ENCODE measurements around the gene OSGEP. TPM values are rescaled to one million over a fixed set of nuclear protein-coding genes. Genes with fewer than 3 reads are reported as not detected.
A peak's percentile ranks its signal among the peaks of the same experiment; 100 is the strongest.

OSGEP gene
- total and polyA plus RNA-seq, 8 donors: 29.0 to 90.1 (median 79.3) TPM

GRCh38 chr14:20468764-20469241 is 14.2 kb upstream of the OSGEP start:
- H3K27ac ChIP-seq: peak overlapping the region; percentile 83 to 92
- H3K36me3 ChIP-seq: peaks cover 0 to 21% of the 10 kb centered on the region in 2 donors
- no peaks in the 10 kb centered on the region for H3K9me3 ChIP-seq
- H3K27me3 ChIP-seq: no peaks in the 10 kb centered on the region
- ATAC-seq: peak; percentile 1
- peak overlapping the region; percentile 61 to 76 for H3K4me3 ChIP-seq
- DNase-seq: peak in 2 of 4 donors; percentile 26 to 85
- TF ChIP-seq, protein P1, sequence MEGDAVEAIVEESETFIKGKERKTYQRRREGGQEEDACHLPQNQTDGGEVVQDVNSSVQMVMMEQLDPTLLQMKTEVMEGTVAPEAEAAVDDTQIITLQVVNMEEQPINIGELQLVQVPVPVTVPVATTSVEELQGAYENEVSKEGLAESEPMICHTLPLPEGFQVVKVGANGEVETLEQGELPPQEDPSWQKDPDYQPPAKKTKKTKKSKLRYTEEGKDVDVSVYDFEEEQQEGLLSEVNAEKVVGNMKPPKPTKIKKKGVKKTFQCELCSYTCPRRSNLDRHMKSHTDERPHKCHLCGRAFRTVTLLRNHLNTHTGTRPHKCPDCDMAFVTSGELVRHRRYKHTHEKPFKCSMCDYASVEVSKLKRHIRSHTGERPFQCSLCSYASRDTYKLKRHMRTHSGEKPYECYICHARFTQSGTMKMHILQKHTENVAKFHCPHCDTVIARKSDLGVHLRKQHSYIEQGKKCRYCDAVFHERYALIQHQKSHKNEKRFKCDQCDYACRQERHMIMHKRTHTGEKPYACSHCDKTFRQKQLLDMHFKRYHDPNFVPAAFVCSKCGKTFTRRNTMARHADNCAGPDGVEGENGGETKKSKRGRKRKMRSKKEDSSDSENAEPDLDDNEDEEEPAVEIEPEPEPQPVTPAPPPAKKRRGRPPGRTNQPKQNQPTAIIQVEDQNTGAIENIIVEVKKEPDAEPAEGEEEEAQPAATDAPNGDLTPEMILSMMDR (IDR thresholded peaks at IDR 0.05): no peak
- H3K4me1 ChIP-seq: peaks cover 0 to 37% of the 10 kb centered on the region in 2 donors
- intact Hi-C loops (cut with DNase I): no loop called here

DNA sequence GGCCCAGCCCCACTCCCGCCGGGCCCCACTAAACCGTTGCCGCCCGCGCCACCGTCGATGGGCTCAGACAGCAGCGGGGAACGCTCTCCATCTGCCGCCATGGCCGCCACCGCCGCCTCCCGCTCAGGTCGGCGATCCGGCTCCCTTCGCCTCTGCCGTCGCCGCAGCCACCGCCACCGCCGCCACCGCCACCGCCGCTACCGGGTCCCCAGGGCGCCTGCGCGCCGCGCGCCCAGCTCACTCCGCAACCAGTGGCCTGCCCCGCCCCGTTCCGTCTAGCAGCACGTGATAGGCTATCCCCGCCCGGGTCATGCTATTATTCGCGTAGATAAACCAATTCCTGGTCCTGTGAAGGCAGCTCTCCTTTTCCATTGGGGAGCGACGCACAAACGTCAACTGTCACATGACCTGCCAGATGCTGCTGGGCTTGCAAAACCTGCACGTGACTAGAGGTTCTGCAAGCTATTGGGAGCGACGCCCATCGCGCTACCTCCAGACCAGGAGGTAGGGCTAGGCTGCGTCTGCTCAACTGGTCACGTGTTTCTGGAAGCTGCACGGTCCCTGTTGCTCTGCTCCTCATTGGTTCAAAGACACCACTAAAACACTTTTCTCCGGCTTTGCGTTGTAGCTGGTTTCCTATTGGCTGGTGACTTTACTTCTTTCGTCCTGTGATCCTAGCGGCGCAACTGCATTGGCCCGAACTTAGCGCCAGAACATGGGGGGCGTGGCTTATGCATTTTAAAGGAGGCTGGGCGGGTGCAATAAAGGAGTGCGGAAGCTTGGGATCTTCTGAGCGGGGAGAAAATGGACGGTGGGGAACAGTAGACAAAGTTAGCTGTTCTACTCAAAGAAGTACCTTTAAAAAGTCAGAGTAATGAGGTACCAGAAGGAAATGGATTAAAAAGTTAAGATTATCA is 6.9 kb upstream of the OSGEP start, which contains the start of gene PIP4P1:
Gene PIP4P1, minus strand, starts transcription at position 210 of the 917 bp plus-strand sequence. Its CDS starts 109 bp downstream, at position 101.
- Histone ChIP-seq H3K36me3 (peaks cover 0 to 32% of the 10 kb centered on the region in 2 donors), H3K9me3 (no peaks in the 10 kb centered on the region), H3K4me1 (peaks cover 19 to 45% of the 10 kb centered on the region in 2 donors), H3K4me3 (peak within 1 kb of the TSS; percentile 85 to 88), H3K27ac (peak within 1 kb of the TSS; percentile 88 to 89), H3K27me3 (no peaks in the 10 kb centered on the region)
- intact Hi-C loops (cut with DNase I): no loop called here
- DNase-seq (peak; percentile 98 to 100 (median 99)), ATAC-seq (peak; percentile 96)
- TF ChIP-seq, protein P1 (IDR thresholded peaks at IDR 0.05): no peak

DNA sequence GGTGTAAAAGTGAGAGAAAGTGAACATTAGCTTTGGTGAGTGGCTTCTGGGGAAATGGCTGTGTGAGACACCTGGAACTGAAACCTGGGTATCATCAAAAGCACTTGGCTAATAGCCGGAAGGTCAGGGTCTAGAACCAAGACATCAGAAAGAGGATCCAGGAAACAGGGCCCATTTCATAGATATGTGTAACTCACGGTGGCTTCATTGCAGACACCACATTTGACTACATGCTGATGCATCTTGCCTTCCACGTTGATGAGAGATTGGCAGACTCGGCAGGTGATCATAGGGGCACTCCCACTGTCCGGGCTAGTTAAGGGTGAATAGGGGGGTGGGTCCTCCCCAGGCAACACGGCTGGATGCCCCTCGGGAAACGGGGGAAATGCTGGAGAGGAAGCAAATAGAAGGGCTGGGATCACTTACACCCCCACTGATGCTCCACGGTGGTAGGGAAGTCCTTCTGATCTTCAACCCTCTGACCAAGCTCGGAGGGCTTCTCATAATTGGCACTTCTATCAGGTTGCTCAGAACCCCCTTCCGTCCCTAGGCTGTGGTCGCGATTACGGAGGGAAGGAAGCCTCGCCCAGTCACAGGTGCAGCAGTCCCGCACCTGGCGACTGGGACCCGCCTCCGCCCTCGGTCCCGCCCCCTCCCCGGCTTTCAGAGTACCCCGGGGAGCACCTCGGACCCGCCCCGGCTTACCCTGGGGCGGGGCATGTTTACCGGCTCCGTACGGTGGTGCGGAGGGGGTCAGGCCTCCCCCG is 6.0 kb upstream of the OSGEP start:
- intact Hi-C loops (cut with DNase I): no loop called here
- Histone ChIP-seq H3K27me3 (no peaks in the 10 kb centered on the region), H3K36me3 (peaks cover 0 to 34% of the 10 kb centered on the region in 2 donors), H3K4me3 (peak overlapping the region; percentile 85 to 88), H3K4me1 (peaks cover 25 to 53% of the 10 kb centered on the region in 2 donors), H3K27ac (peak overlapping the region; percentile 88 to 89), H3K9me3 (no peaks in the 10 kb centered on the region)
- ATAC-seq: peak; percentile 41
- TF ChIP-seq, protein P1 (IDR thresholded peaks at IDR 0.05): no peak
- peak in 2 of 4 donors; percentile 44 to 61 for DNase-seq

GRCh38 chr14:20458031-20458789 is 3.6 kb upstream of the OSGEP start:
- intact Hi-C loops (cut with DNase I): no loop called here
- DNase-seq (no peak), ATAC-seq (no peak)
- no peaks in the 10 kb centered on the region for H3K27me3 ChIP-seq
- H3K36me3 ChIP-seq: peaks cover 0 to 34% of the 10 kb centered on the region in 2 donors
- H3K9me3 ChIP-seq: no peaks in the 10 kb centered on the region
- peak overlapping the region in 1 of 2 donors; percentile 39 for H3K27ac ChIP-seq
- peaks cover 29 to 66% of the 10 kb centered on the region in 2 donors for H3K4me1 ChIP-seq
- TF ChIP-seq, protein P1 (IDR thresholded peaks at IDR 0.05): no peak
- H3K4me3 ChIP-seq: no peak overlapping the region
